ENCODE results near the gene CD151. TPM values are rescaled to one million over a fixed set of nuclear protein-coding genes. Genes with fewer than 3 reads are reported as not detected.

Gene CD151
- polyA plus RNA-seq, 1 of the 3 experiments (the other 2 are of a cell fraction): 922 TPM

DNA sequence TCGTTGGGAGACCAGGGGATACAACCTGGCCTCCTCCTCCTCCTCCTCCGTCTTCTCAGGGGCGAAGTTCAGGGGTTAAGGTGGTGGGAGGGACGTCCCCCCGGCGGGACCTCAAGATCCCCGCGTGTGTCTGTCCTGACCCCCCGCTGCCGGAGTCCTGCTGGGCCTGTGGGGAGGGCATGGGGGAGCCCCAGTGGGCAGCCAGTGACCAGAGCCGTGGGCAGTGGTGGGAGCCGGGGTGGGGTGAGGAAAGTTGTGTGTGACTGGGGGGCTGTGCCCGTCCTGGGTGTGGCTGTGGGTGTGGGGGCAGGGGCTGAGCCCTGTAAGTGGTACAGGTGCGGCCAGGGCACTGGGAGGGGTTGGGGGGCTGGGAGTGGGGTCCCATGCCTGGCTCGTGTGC, 20.0 kb downstream of the CD151 start:
- no peaks in the 10 kb centered on the region for H3K9me3 ChIP-seq
- H4K20me1 ChIP-seq (ENCODE audit: insufficient read depth): peaks cover 87% of the 10 kb centered on the region
- no peak overlapping the region for H2AFZ ChIP-seq (ENCODE audit: low read depth)
- no peak overlapping the region for H3K4me2 ChIP-seq
- H3K9ac ChIP-seq: no peak overlapping the region
- CTCF ChIA-PET: interaction anchor here (2.2 kb wide), 1 partner anchor 198 kb away, joined by 24 read pairs; no protein-coding TSS in a partner anchor
- H3K27me3 ChIP-seq (ENCODE audit: insufficient read depth): no peaks in the 10 kb centered on the region
- 90% methylated on average over 12 of the region's 15 CpGs for WGBS (ENCODE audit: low lambda C conversion rate)
- peaks cover 33% of the 10 kb centered on the region; the same call in 1 of the 2 replicates for H3K79me2 ChIP-seq (ENCODE audit: insufficient read depth)
- peaks cover 8 to 62% of the 10 kb centered on the region in 2 experiments; a peak in 3 of 4 replicates for H3K4me1 ChIP-seq (ENCODE audit: control insufficient read depth in 1 of 2, insufficient read depth in 2 of 2, low read depth in 1 of 2, low read length in 1 of 2)
- H3K36me3 ChIP-seq (replicated peaks in 1 of 2; ENCODE audit: control insufficient read depth in 1 of 2, insufficient read depth in 2 of 2, low read length in 1 of 2): no peaks in the 10 kb centered on the region
- no peak overlapping the region for H3K27ac ChIP-seq (ENCODE audit: low read depth in 2 of 2, low read length in 1 of 2)
- no peak for DNase-seq
- POLR2A ChIA-PET: interaction anchor here (0.7 kb wide), 1 partner anchor 33 kb away, joined by 4 read pairs; no protein-coding TSS in a partner anchor
- no peaks in the 10 kb centered on the region for H3K9me2 ChIP-seq
- no peak overlapping the region for H3K4me3 ChIP-seq (ENCODE audit: low read depth in 2 of 2, low read length in 1 of 2)
- no peaks in the 10 kb centered on the region for H3F3A ChIP-seq (replicated peaks; ENCODE audit: insufficient read depth)
- no peak for TF ChIP-seq GABPA (IDR thresholded peaks at IDR 0.05; ENCODE audit: low read depth)
- TF ChIP-seq, protein P1, sequence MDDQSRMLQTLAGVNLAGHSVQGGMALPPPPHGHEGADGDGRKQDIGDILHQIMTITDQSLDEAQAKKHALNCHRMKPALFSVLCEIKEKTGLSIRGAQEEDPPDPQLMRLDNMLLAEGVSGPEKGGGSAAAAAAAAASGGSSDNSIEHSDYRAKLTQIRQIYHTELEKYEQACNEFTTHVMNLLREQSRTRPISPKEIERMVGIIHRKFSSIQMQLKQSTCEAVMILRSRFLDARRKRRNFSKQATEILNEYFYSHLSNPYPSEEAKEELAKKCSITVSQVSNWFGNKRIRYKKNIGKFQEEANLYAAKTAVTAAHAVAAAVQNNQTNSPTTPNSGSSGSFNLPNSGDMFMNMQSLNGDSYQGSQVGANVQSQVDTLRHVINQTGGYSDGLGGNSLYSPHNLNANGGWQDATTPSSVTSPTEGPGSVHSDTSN (IDR thresholded peaks at IDR 0.05): no peak
- TF ChIP-seq SIN3A (IDR thresholded peaks at IDR 0.05; ENCODE audit: borderline replicate concordance, low read depth, low read length): no peak
- TF ChIP-seq, protein P2, sequence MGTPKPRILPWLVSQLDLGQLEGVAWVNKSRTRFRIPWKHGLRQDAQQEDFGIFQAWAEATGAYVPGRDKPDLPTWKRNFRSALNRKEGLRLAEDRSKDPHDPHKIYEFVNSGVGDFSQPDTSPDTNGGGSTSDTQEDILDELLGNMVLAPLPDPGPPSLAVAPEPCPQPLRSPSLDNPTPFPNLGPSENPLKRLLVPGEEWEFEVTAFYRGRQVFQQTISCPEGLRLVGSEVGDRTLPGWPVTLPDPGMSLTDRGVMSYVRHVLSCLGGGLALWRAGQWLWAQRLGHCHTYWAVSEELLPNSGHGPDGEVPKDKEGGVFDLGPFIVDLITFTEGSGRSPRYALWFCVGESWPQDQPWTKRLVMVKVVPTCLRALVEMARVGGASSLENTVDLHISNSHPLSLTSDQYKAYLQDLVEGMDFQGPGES (IDR thresholded peaks at IDR 0.05; ENCODE audit: low read depth, low read length): no peak
- TF ChIP-seq, protein P3, sequence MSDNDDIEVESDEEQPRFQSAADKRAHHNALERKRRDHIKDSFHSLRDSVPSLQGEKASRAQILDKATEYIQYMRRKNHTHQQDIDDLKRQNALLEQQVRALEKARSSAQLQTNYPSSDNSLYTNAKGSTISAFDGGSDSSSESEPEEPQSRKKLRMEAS (IDR thresholded peaks at IDR 0.05; ENCODE audit: low read depth): no peak
- TF ChIP-seq RCOR1 (IDR thresholded peaks at IDR 0.05; ENCODE audit: low read length): no peak
- TF ChIP-seq, protein P4, sequence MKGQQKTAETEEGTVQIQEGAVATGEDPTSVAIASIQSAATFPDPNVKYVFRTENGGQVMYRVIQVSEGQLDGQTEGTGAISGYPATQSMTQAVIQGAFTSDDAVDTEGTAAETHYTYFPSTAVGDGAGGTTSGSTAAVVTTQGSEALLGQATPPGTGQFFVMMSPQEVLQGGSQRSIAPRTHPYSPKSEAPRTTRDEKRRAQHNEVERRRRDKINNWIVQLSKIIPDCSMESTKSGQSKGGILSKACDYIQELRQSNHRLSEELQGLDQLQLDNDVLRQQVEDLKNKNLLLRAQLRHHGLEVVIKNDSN (IDR thresholded peaks at IDR 0.05; ENCODE audit: borderline replicate concordance, low read depth): no peak

DNA sequence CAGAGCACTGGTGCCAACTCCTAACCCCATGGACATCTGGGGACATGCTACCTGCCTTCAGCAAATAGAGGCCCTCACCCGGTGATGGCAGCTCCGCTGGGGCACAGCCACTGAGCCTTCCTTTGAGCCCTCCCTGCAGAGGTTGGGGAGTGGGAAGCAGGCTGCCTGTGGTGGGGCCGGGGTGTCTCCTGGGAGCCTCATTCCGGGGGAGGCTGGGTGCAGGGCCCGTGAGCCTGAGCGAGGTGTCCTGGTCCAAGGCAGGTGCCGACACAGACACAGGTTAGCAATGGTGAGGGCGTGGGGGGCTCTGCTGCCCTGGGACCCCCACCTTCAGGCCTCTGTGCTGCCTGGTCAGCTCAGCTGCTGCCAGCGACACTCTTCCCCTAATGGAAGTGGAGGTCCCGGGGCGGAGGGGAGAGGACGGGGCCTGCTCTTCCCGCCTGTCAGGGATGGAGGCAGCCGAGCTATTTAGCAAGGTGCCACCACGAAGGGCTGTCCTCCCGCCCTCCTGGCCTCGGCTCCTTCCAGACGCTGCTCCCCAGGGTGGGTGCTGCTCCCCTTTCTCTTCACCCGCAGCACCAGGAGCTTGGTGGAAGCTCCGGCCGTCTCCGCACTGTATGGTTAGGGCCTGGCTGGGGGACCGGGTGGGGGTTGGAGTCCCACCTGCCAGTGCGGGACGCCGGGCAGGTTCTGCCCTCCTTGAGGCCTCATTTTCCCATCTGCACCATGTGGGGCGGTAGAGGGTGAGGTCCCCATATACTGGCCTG, 21.1 kb downstream of the CD151 start:
- CTCF ChIA-PET: interaction anchor here (1.0 to 1.6 kb wide), 3 partner anchors 10 to 200 kb away, joined by 3 to 4 read pairs (median 4); no protein-coding TSS in a partner anchor
- Histone ChIP-seq H3K27me3 (ENCODE audit: insufficient read depth) (no peaks in the 10 kb centered on the region), H3K79me2 (ENCODE audit: insufficient read depth) (peaks cover 22% of the 10 kb centered on the region; the same call in 1 of the 2 replicates)

More for the DNA sequence above, 21.1 kb downstream of the CD151 start:
- 97% methylated on average over 12 of the region's 27 CpGs for WGBS (ENCODE audit: low lambda C conversion rate)
- Histone ChIP-seq H4K20me1 (ENCODE audit: insufficient read depth) (peaks cover 84% of the 10 kb centered on the region), H3K9ac (no peak overlapping the region), H3F3A (replicated peaks; ENCODE audit: insufficient read depth) (no peaks in the 10 kb centered on the region), H3K27ac (ENCODE audit: low read depth in 2 of 2, low read length in 1 of 2) (no peak overlapping the region; a peak in 1 of 4 replicates), H3K4me3 (ENCODE audit: low read depth in 2 of 2, low read length in 1 of 2) (no peak overlapping the region), H2AFZ (ENCODE audit: low read depth) (no peak overlapping the region), H3K36me3 (replicated peaks in 1 of 2; ENCODE audit: control insufficient read depth in 1 of 2, insufficient read depth in 2 of 2, low read length in 1 of 2) (no peaks in the 10 kb centered on the region), H3K9me2 (no peaks in the 10 kb centered on the region), H3K4me2 (no peak overlapping the region), H3K9me3 (no peaks in the 10 kb centered on the region), H3K4me1 (ENCODE audit: control insufficient read depth in 1 of 2, insufficient read depth in 2 of 2, low read depth in 1 of 2, low read length in 1 of 2) (peaks cover 3 to 67% of the 10 kb centered on the region in 2 experiments; a peak in 3 of 4 replicates)
- no peak for DNase-seq
- POLR2A ChIA-PET: no interaction called here
- TF ChIP-seq EZH2phosphoT487 (IDR thresholded peaks at IDR 0.05; ENCODE audit: borderline replicate concordance, low read depth) (no peak), RXRA (IDR thresholded peaks at IDR 0.05; ENCODE audit: borderline replicate concordance, low read depth) (no peak), JUND (IDR thresholded peaks at IDR 0.05) (no peak), TAF1 (IDR thresholded peaks at IDR 0.05; ENCODE audit: borderline replicate concordance, low read depth, low read length) (no peak)
- TF ChIP-seq, protein P5, sequence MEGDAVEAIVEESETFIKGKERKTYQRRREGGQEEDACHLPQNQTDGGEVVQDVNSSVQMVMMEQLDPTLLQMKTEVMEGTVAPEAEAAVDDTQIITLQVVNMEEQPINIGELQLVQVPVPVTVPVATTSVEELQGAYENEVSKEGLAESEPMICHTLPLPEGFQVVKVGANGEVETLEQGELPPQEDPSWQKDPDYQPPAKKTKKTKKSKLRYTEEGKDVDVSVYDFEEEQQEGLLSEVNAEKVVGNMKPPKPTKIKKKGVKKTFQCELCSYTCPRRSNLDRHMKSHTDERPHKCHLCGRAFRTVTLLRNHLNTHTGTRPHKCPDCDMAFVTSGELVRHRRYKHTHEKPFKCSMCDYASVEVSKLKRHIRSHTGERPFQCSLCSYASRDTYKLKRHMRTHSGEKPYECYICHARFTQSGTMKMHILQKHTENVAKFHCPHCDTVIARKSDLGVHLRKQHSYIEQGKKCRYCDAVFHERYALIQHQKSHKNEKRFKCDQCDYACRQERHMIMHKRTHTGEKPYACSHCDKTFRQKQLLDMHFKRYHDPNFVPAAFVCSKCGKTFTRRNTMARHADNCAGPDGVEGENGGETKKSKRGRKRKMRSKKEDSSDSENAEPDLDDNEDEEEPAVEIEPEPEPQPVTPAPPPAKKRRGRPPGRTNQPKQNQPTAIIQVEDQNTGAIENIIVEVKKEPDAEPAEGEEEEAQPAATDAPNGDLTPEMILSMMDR (IDR thresholded peaks at IDR 0.05): no peak

Data from SK-N-SH (cell line).